Measurements from ENCODE around the gene SOX10. TPM values are rescaled to one million over a fixed set of nuclear protein-coding genes. Genes with fewer than 3 reads are reported as not detected.
"Not testable (repeated sequence)": the region's sequence is repeated elsewhere in the genome, so short reads cannot be mapped to it uniquely, and the experiment has no call there.

The SOX10 gene
- total and polyA plus RNA-seq, 7 experiments from 2014 or later: not detected

- POLR2A ChIA-PET: no interaction called here
- Mint-ChIP-seq H3K27me3 (no peaks in the 10 kb centered on the region), H3K9me3 (peaks cover 0 to 2% (median 0%) of the 10 kb centered on the region in 11 donors), H3K36me3 (peaks cover 29 to 48% (median 36%) of the 10 kb centered on the region in 5 donors), H3K4me3 (no peak overlapping the region), H3K4me1 (peaks cover 17 to 43% (median 39%) of the 10 kb centered on the region in 7 donors), H3K27ac (peak overlapping the region in 3 of 9 donors; percentile 5 to 68 (median 38))
- H3K4me3 ChIP-seq (ENCODE audit: low read length): no peak overlapping the region
- no peak for DNase-seq
- CTCF ChIA-PET: interaction anchor here (1.0 kb wide), 1 partner anchor 96 kb away, joined by 5 read pairs; no protein-coding TSS in a partner anchor
- H3K27ac ChIP-seq (ENCODE audit: low read depth, low read length): no peak overlapping the region
- no peaks in the 10 kb centered on the region for H3K27me3 ChIP-seq (ENCODE audit: control insufficient read depth in 2 of 2, insufficient read depth in 2 of 2, low read length in 2 of 2)
- peaks cover 0 to 69% (median 28%) of the 10 kb centered on the region in 3 experiments for H3K36me3 ChIP-seq (ENCODE audit: control insufficient read depth in 2 of 3, insufficient read depth in 3 of 3, low read length in 3 of 3)
- H3K9me3 ChIP-seq (ENCODE audit: control insufficient read depth in 2 of 3, low read length in 3 of 3): no peaks in the 10 kb centered on the region
- intact Hi-C loops (cut with micrococcal nuclease): no loop called here
- ATAC-seq: no peak
- peaks cover 5 to 8% of the 10 kb centered on the region in 2 donors for H3K4me1 ChIP-seq (ENCODE audit: control insufficient read depth in 2 of 2, insufficient read depth in 2 of 2, low read length in 2 of 2)
These were observed 25.0 kb downstream of the SOX10 start for GRCh38 chr22:37959231-37959825.

- Mint-ChIP-seq H3K27ac (peak overlapping the region in 2 of 9 donors; percentile 40 to 42), H3K36me3 (peaks cover 31 to 46% (median 37%) of the 10 kb centered on the region in 5 donors), H3K9me3 (peaks cover 0 to 2% (median 0%) of the 10 kb centered on the region in 11 donors), H3K4me1 (peaks cover 28 to 59% (median 57%) of the 10 kb centered on the region in 7 donors), H3K4me3 (peak overlapping the region in 3 of 10 donors; percentile 6 to 37 (median 13)), H3K27me3 (peaks cover under 1 to 11% (median 10%) of the 10 kb centered on the region in 5 donors)
- POLR2A ChIA-PET: no interaction called here
- ATAC-seq: no peak
- CTCF ChIA-PET: no interaction called here
- Histone ChIP-seq H3K27me3 (ENCODE audit: control insufficient read depth in 2 of 2, insufficient read depth in 2 of 2, low read length in 2 of 2) (no peaks in the 10 kb centered on the region), H3K9me3 (ENCODE audit: control insufficient read depth in 2 of 3, low read length in 3 of 3) (no peaks in the 10 kb centered on the region), H3K27ac (ENCODE audit: low read depth, low read length) (no peak overlapping the region), H3K36me3 (ENCODE audit: control insufficient read depth in 2 of 3, insufficient read depth in 3 of 3, low read length in 3 of 3) (peaks cover 0 to 63% (median 24%) of the 10 kb centered on the region in 3 experiments), H3K4me3 (ENCODE audit: low read length) (no peak overlapping the region), H3K4me1 (ENCODE audit: control insufficient read depth in 2 of 2, insufficient read depth in 2 of 2, low read length in 2 of 2) (peaks cover 13 to 18% of the 10 kb centered on the region in 2 donors)
- intact Hi-C loops (cut with micrococcal nuclease): no loop called here
- no peak for DNase-seq
These were observed 27.1 kb downstream of the SOX10 start for GRCh38 chr22:37957232-37957631.

- peaks cover 4 to 20% (median 14%) of the 10 kb centered on the region in 5 donors for H3K27me3 Mint-ChIP-seq
- H3K4me3 ChIP-seq (ENCODE audit: low read length); ATAC-seq; H3K9me3 Mint-ChIP-seq; H3K9me3 ChIP-seq (ENCODE audit: control insufficient read depth in 2 of 3, low read length in 3 of 3); CTCF ChIA-PET; POLR2A ChIA-PET; H3K27ac Mint-ChIP-seq; H3K27me3 ChIP-seq (ENCODE audit: control insufficient read depth in 2 of 2, insufficient read depth in 2 of 2, low read length in 2 of 2); intact Hi-C loops (cut with micrococcal nuclease); H3K27ac ChIP-seq (ENCODE audit: low read depth, low read length); DNase-seq: not testable (repeated sequence)
- Histone ChIP-seq H3K4me1 (ENCODE audit: control insufficient read depth in 2 of 2, insufficient read depth in 2 of 2, low read length in 2 of 2) (peaks cover 13 to 18% of the 10 kb centered on the region in 2 donors), H3K36me3 (ENCODE audit: control insufficient read depth in 2 of 3, insufficient read depth in 3 of 3, low read length in 3 of 3) (peaks cover 0 to 50% (median 18%) of the 10 kb centered on the region in 3 experiments)
- H3K4me3 Mint-ChIP-seq: peak overlapping the region in 3 of 10 donors; percentile 45 to 93 (median 93)
- H3K4me1 Mint-ChIP-seq: peaks cover 28 to 60% (median 57%) of the 10 kb centered on the region in 7 donors
- peaks cover 22 to 34% (median 30%) of the 10 kb centered on the region in 5 donors for H3K36me3 Mint-ChIP-seq
These were observed 28.4 kb downstream of the SOX10 start for GRCh38 chr22:37955825-37956397.

- peaks cover 13 to 18% of the 10 kb centered on the region in 2 donors for H3K4me1 ChIP-seq (ENCODE audit: control insufficient read depth in 2 of 2, insufficient read depth in 2 of 2, low read length in 2 of 2)
- intact Hi-C loops (cut with micrococcal nuclease): loop anchor here in 1 of 2 donors (5.0 kb wide), 1 partner anchor 147 kb away; the partner anchor contains the start of gene GCAT
- peak overlapping the region; percentile 96 for H3K4me3 ChIP-seq (ENCODE audit: low read length)
- H3K27ac ChIP-seq (ENCODE audit: low read depth, low read length): no peak overlapping the region
- POLR2A ChIA-PET: interaction anchor here (0.7 to 1.9 kb wide), 4 partner anchors 11 to 137 kb away, joined by 3 to 6 read pairs (median 3); partner anchors contain the start of gene ANKRD54
- H3K36me3 ChIP-seq (ENCODE audit: control insufficient read depth in 2 of 3, insufficient read depth in 3 of 3, low read length in 3 of 3): peaks cover 0 to 38% (median 18%) of the 10 kb centered on the region in 3 experiments
- H3K9me3 ChIP-seq (ENCODE audit: control insufficient read depth in 2 of 3, low read length in 3 of 3): no peaks in the 10 kb centered on the region
- peaks cover 4 to 20% (median 14%) of the 10 kb centered on the region in 5 donors for H3K27me3 Mint-ChIP-seq
- ATAC-seq: no peak
- peak overlapping the region in 6 of 9 donors; percentile 66 to 99 (median 96) for H3K27ac Mint-ChIP-seq
- peak overlapping the region; percentile 93 to 100 (median 99) for H3K4me3 Mint-ChIP-seq
- H3K4me1 Mint-ChIP-seq: peaks cover 28 to 60% (median 57%) of the 10 kb centered on the region in 7 donors
- H3K36me3 Mint-ChIP-seq: peaks cover 22 to 32% (median 30%) of the 10 kb centered on the region in 5 donors
- CTCF ChIA-PET: interaction anchor here (1.1 to 1.6 kb wide), 3 partner anchors 10 to 136 kb away, joined by 3 to 5 read pairs (median 4); no protein-coding TSS in a partner anchor
- H3K9me3 Mint-ChIP-seq: peaks cover 0 to 2% (median 0%) of the 10 kb centered on the region in 11 donors
- DNase-seq: no peak
- H3K27me3 ChIP-seq (ENCODE audit: control insufficient read depth in 2 of 2, insufficient read depth in 2 of 2, low read length in 2 of 2): no peaks in the 10 kb centered on the region
These were observed 29.7 kb downstream of the SOX10 start for GRCh38 chr22:37954686-37955085.

GRCh38 chr22:37953437-37954179, 30.7 kb downstream of the SOX10 start, which contains the start of the genes C22orf23 and POLR2F:
TSS of gene C22orf23 (minus strand) at chr22:37953601. CDS start at chr22:37953149, 452 bp downstream.
TSS of gene POLR2F (plus strand) at chr22:37953699. CDS start at chr22:37953788, 89 bp downstream.
- POLR2A ChIA-PET: interaction anchor here (0.5 to 1.9 kb wide), 5 partner anchors 8 to 345 kb away, joined by 3 to 6 read pairs (median 3); partner anchors contain the start of gene GGA1
- peaks cover 27 to 54% (median 51%) of the 10 kb centered on the region in 7 donors for H3K4me1 Mint-ChIP-seq
- Histone ChIP-seq H3K27ac (ENCODE audit: low read depth, low read length) (peak within 1 kb of the TSS; percentile 75), H3K4me1 (ENCODE audit: control insufficient read depth in 2 of 2, insufficient read depth in 2 of 2, low read length in 2 of 2) (peaks cover 13 to 18% of the 10 kb centered on the region in 2 donors), H3K9me3 (ENCODE audit: control insufficient read depth in 2 of 3, low read length in 3 of 3) (no peaks in the 10 kb centered on the region), H3K36me3 (ENCODE audit: control insufficient read depth in 2 of 3, insufficient read depth in 3 of 3, low read length in 3 of 3) (peaks cover 0 to 27% (median 9%) of the 10 kb centered on the region in 3 experiments), H3K27me3 (ENCODE audit: control insufficient read depth in 2 of 2, insufficient read depth in 2 of 2, low read length in 2 of 2) (no peaks in the 10 kb centered on the region), H3K4me3 (ENCODE audit: low read length) (peak within 1 kb of the TSS; percentile 96)
- DNase-seq (peak; percentile 92 to 96 (median 94)), ATAC-seq (peak; percentile 97)
- CTCF ChIA-PET: interaction anchor here (0.6 to 1.6 kb wide), 5 partner anchors 11 to 136 kb away, joined by 3 to 5 read pairs (median 3); partner anchors contain the start of gene MICALL1
- H3K36me3 Mint-ChIP-seq: peaks cover 12 to 21% (median 20%) of the 10 kb centered on the region in 5 donors
- peak within 1 kb of the TSS; percentile 93 to 100 (median 99) for H3K4me3 Mint-ChIP-seq
- peaks cover 4 to 20% (median 14%) of the 10 kb centered on the region in 5 donors for H3K27me3 Mint-ChIP-seq
- intact Hi-C loops (cut with micrococcal nuclease): loop anchor here (1.0 to 5.0 kb wide), 7 partner anchors 19 to 617 kb away; partner anchors contain the start of genes GCAT (in 2 of the 2), MICALL1 (in 2 of the 2), ANKRD54 (in 1 of the 2) and DMC1 (in 1 of the 2)
- H3K9me3 Mint-ChIP-seq: peaks cover 0 to 2% (median 0%) of the 10 kb centered on the region in 11 donors
- peak within 1 kb of the TSS; percentile 93 to 99 (median 95) for H3K27ac Mint-ChIP-seq
